Activated naive CD8-positive, alpha-beta T cell treated with anti-CD3 and anti-CD28 coated beads, Interleukin-2, amount 50 U/mL, for 24 hours (primary cell): Measurements from ENCODE around the gene PIMREG.

Experiments used
- ATAC-seq: fragments of 150-1000 bp; cut with Tn5 transposase; one replicate; pipeline ENCODE4 v1.10.0; 2021
- DNase-seq: peaks from one replicate; pipeline ENCODE4 v3.0.0; 2021
- H3K27ac Mint-ChIP-seq: one replicate; pipeline ENCODE4 v1.8.0; 2021; ENCODE audit warnings: mild to moderate bottlenecking, mixed read lengths
- H3K27me3 Mint-ChIP-seq: one replicate; pipeline ENCODE4 v1.8.0; 2021; ENCODE audit warnings: mixed read lengths
- H3K36me3 Mint-ChIP-seq: one replicate; pipeline ENCODE4 v1.8.0; 2021; ENCODE audit warnings: low read depth, mixed read lengths
- H3K4me1 Mint-ChIP-seq: one replicate; pipeline ENCODE4 v1.8.0; 2021; ENCODE audit warnings: mixed read lengths
- H3K4me3 Mint-ChIP-seq: one replicate; pipeline ENCODE4 v1.8.0; 2021; ENCODE audit warnings: mild to moderate bottlenecking, moderate library complexity, mixed read lengths
- H3K9me3 Mint-ChIP-seq: one replicate; pipeline ENCODE4 v1.8.0; 2021; ENCODE audit warnings: mixed read lengths

The PIMREG gene, protein sequence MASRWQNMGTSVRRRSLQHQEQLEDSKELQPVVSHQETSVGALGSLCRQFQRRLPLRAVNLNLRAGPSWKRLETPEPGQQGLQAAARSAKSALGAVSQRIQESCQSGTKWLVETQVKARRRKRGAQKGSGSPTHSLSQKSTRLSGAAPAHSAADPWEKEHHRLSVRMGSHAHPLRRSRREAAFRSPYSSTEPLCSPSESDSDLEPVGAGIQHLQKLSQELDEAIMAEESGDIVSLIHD

DNA sequence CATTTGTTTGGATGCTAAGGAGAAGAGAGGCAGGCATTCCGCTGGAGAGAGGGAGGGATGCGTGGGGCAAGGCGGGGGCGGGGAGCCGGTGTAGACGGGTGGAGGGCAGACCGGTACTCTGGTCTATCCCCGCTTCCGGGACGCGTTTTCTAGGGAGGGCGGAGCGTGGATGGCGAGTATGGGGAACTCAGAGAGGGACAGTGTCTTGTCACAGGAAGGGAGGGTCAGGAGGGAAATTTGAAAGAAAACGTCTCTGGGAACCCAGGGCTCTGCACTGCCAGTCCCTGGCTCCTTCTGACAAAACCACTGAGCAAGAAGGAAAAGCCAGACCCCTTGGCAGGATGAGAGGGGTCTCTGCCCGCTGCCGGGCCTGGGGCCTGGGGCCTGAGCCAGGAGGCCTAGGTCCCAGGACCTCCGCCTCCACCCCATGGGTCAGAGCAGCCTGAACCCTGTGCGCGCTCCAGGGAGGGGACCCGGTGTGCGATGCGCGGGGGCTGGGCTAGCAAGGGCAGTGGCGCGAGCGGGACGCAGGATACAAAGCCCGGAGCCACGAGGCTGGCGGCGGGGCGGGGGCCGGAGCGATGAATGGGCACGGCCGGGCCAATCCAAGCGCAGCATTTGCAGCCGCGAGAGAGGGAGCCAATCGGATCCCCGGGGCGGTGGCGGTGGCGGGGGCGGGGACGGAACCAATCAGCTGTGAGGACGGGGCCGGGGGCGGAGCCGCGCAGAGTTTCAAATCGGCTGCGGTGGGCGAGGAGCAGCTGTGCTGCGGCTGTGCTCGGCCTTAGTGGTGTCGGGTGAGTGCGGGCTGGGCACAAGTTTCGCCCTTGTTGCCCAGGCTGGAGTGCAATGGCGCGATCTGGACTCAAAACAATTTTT lies at the start of gene PIMREG:
TSS of gene PIMREG (plus strand) at position 764 of the 879 bp plus-strand sequence. CDS start 656 bp downstream, outside the sequence.
- DNase-seq, result peak; percentile 95
- peak within 1 kb of the TSS; percentile 89 for H3K27ac Mint-ChIP-seq
- H3K4me1 Mint-ChIP-seq, result peaks cover 11% of the 10 kb centered on the region
- no peaks in the 10 kb centered on the region for H3K36me3 Mint-ChIP-seq
- H3K27me3 Mint-ChIP-seq, result peaks cover 10% of the 10 kb centered on the region
- no peaks in the 10 kb centered on the region for H3K9me3 Mint-ChIP-seq
- ATAC-seq, result peak; percentile 93
- peak within 1 kb of the TSS; percentile 83 for H3K4me3 Mint-ChIP-seq

DNA sequence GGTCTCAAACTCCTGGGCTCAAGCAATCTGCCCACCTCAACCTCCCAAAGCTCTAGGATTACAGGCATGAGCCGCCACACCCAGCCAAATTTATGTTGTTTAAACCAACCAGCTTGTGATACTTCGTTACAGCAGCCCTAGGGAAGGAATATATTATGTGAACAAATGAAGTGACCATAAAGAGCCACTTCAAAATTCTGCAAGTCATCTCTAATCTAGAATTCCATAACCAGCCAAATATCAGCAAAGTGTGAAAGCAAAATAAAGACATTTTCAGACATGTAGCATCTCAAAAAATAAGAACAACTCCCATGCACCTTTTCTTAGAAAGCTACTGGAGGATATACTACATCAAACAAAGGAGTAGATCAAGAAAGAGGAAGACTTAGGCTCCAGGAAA lies 45.3 kb upstream of the PIMREG start:
- Mint-ChIP-seq H3K9me3 (peaks cover 4% of the 10 kb centered on the region), H3K27me3 (peaks cover 32% of the 10 kb centered on the region), H3K4me3 (no peak overlapping the region), H3K36me3 (no peaks in the 10 kb centered on the region), H3K27ac (no peak overlapping the region), H3K4me1 (no peaks in the 10 kb centered on the region)
- ATAC-seq (no peak), DNase-seq (no peak)

DNA sequence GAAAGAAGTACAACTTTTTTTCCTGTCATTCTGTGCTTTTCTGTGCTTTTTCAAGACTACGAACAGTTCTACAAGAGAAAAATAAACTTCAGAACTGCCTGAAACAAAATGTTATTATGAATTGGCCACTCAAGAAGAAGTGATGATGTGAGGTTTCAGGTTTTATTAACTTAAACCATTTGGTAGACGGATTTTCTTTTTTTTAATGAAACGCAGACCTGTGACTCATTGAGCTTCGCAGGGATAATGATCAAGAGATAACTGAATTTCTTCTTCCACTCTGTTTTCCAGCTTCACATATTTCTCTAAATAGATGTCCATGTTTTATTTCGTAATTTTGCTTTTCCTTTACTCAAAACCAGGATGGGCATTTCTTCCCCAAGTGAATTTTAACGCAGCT lies 42.0 kb upstream of the PIMREG start:
- Mint-ChIP-seq H3K27ac (no peak overlapping the region), H3K4me3 (no peak overlapping the region), H3K9me3 (peaks cover 4% of the 10 kb centered on the region), H3K4me1 (no peaks in the 10 kb centered on the region), H3K36me3 (no peaks in the 10 kb centered on the region), H3K27me3 (peaks cover 36% of the 10 kb centered on the region)
- DNase-seq (no peak), ATAC-seq (no peak)

DNA sequence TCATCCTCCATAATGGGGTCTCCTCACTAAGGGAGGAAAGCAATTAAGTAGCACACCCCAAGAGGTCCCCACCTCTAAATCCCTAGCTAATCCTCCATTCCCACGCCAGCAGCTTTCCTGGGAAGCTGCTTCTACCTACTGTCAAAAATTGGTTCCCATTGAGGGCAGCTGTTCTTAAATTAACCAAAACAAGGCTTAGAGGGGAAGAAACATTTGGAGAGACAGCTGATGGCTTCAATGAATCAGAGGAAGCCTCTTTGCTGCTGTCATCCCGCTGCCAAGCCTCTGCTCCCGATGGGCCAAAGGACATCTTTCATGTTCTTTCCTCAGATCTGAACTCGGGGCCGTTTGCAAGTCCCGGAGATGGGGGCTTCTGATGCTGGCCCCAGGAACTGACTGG lies 36.0 kb upstream of the PIMREG start:
- Mint-ChIP-seq H3K4me1 (no peaks in the 10 kb centered on the region), H3K4me3 (no peak overlapping the region), H3K36me3 (no peaks in the 10 kb centered on the region), H3K9me3 (no peaks in the 10 kb centered on the region), H3K27ac (no peak overlapping the region), H3K27me3 (peaks cover 32% of the 10 kb centered on the region)
- ATAC-seq (no peak), DNase-seq (no peak)

DNA sequence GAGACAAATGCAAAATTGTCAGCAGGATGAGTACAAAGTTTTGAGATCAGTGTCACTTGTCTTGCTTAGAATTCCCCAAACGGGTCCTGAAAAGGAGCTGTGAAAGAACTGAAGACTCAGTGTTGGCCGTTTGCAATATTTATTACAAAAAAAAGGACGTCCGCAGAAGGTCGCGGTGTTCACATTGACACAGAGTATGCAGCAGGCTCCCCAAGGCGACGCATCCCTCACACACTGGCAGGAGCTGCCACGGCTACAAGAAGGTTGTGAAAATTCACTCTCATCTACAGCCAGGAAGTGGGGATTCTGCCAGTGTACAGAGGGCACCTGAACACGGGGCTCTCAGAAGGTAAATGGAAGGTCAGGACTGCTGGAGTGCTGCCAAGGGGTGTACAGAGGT lies 35.5 kb upstream of the PIMREG start:
- ATAC-seq (no peak), DNase-seq (no peak)
- no peak overlapping the region for H3K27ac Mint-ChIP-seq
- peaks cover 32% of the 10 kb centered on the region for H3K27me3 Mint-ChIP-seq
- no peaks in the 10 kb centered on the region for H3K9me3 Mint-ChIP-seq
- no peaks in the 10 kb centered on the region for H3K4me1 Mint-ChIP-seq
- H3K36me3 Mint-ChIP-seq, result no peaks in the 10 kb centered on the region
- no peak overlapping the region for H3K4me3 Mint-ChIP-seq

DNA sequence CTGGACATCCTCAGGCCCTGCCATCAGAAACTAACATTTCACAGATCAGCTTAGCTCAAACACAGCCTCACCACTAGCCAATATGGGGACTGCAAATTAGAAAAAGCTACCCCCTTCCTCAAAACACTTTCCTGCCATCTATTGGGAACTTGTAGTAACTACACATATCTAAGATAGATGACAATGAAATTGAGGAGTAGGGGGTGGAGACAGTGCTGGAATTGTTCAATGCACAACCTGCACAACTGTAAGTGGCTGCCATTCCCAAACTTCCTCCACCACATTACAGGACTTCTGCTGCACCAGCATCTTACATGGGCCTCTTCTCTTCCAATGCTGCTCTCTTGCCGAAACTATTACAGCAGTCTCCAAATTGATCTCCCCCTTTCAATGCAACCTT lies 31.2 kb upstream of the PIMREG start:
- H3K4me3 Mint-ChIP-seq, result no peak overlapping the region
- DNase-seq (no peak), ATAC-seq (no peak)
- H3K9me3 Mint-ChIP-seq, result no peaks in the 10 kb centered on the region
- no peaks in the 10 kb centered on the region for H3K4me1 Mint-ChIP-seq
- peaks cover 17% of the 10 kb centered on the region for H3K27me3 Mint-ChIP-seq
- no peaks in the 10 kb centered on the region for H3K36me3 Mint-ChIP-seq
- no peak overlapping the region for H3K27ac Mint-ChIP-seq

DNA sequence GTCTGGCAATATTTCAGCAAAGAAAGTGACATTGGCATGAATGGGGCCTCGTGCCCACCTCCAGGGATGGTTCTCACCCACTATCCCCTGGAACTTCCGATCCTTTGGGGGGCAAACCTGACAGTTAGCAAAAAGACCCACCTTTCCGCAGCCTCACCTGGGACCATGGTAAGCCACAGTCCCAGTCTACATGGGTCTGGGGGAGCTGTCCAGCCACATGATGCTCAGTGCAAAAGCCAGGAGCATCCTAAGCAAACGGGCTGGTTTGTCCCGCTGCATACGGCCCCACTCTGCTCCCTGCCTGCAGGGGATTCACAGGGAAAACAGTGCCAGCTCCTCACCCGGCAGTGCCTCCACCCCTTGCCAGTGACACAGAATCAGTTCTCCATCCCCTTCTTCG lies 28.6 kb upstream of the PIMREG start:
- no peak overlapping the region for H3K27ac Mint-ChIP-seq
- peaks cover 18% of the 10 kb centered on the region for H3K27me3 Mint-ChIP-seq
- no peak for DNase-seq
- no peaks in the 10 kb centered on the region for H3K9me3 Mint-ChIP-seq
- H3K4me1 Mint-ChIP-seq, result no peaks in the 10 kb centered on the region
- no peaks in the 10 kb centered on the region for H3K36me3 Mint-ChIP-seq
- ATAC-seq, result no peak
- no peak overlapping the region for H3K4me3 Mint-ChIP-seq

DNA sequence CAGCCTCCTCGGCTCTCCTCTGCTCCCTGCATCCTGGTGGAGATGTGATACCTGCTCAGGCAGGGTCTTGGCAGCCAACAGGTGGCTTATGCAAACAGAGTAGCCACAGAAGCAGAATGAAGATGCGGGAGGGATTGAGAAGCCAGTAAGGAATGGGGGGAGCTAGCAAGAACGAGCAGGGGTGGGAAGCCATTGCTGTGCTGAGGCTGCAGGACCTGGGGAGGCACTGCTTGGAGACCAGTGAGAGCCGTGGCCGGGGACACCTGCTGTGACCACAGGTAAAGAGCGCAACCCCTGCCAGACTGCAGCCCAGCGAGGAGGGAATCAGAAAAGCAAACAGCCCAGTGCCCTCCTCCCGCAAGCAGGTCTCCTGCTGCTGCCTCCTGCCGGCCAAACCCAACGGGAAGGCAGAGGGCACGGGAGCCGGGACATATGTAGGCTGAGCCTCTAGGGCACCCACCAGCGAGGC lies 24.0 kb upstream of the PIMREG start:
- Mint-ChIP-seq H3K4me3 (no peak overlapping the region), H3K36me3 (no peaks in the 10 kb centered on the region), H3K4me1 (peaks cover 2% of the 10 kb centered on the region), H3K27ac (no peak overlapping the region), H3K27me3 (peaks cover 16% of the 10 kb centered on the region), H3K9me3 (no peaks in the 10 kb centered on the region)
- peak; percentile 38 for ATAC-seq
- DNase-seq, result peak; percentile 28

DNA sequence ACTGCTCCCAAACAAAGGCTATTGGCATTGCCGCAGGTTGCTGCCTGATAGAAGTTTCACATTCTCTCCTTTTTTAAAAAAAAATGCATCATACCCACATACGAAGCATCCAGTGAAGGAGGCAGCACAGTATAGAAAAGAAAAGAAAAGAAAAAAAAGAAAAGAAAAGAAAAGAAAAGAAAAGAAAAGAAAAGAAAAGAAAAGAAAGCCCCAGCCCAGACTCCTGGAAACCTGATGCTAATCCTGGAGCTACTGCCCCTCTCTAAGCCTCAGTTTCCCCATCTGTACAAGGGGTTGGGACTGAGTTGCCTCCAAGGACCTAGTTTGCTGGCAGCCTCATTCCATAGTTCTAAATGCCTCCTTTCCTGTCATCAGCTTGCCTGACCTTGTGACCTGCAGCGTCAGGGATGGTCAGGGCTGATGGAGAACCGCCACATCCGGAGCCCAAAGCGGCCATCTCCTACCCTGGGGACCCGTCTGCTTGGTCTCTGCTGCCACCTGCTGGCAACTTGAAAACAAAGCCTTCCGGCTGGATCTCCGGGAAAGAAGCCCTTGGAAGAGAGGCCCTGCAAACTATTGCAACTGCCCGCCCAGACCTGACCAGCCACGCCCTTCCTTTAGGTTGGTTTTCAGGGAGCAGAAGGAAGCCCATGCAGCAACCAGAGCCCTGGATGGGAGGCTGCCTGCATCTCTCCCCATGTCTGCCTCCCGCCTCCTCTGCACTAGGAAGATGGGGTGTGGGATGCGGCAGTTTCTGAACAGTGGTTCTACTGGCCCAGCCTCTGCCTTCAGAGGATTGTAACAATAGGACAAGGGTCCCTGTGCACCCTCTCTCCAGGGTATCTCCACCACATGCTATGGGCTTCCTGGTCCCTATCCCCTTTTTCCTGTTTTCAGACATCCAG lies 22.3 kb upstream of the PIMREG start:
- peak; percentile 67 for ATAC-seq
- peaks cover 19% of the 10 kb centered on the region for H3K27me3 Mint-ChIP-seq
- H3K27ac Mint-ChIP-seq, result no peak overlapping the region
- no peak overlapping the region for H3K4me3 Mint-ChIP-seq
- H3K36me3 Mint-ChIP-seq, result no peaks in the 10 kb centered on the region
- H3K4me1 Mint-ChIP-seq, result peaks cover 3% of the 10 kb centered on the region
- no peaks in the 10 kb centered on the region for H3K9me3 Mint-ChIP-seq
- peak; percentile 82 for DNase-seq

DNA sequence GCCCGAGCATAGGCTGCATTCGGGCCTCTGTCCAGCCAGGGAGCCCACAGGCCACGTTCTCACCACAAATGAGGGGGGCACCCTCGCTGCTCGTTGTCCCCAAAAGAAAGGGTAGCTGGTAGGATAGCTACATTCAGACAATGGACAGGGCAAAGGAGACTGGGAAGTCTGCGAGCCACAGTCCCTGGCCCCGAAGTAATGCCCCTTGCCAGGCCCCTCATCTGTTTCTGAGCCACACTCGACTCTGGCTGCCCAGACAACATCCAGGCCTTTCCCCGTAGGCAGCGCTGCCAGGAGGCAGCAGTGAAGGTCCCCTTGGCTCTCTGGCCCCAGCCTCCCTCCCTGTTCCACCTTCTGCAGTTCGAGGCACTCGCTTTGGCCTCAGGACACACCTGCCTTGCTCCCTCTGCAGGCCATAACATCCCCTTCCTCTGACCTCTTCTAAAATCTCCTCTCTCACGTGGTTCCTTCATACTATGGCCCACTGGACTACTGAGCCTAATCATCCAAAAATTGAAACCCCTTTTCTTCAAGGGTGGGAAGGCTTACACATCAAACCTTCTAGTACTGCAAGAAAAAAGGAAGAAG lies 21.5 kb upstream of the PIMREG start:
- DNase-seq, result no peak
- H3K27me3 Mint-ChIP-seq, result peaks cover 19% of the 10 kb centered on the region
- H3K4me3 Mint-ChIP-seq, result no peak overlapping the region
- no peaks in the 10 kb centered on the region for H3K9me3 Mint-ChIP-seq
- no peak for ATAC-seq
- H3K4me1 Mint-ChIP-seq, result peaks cover 11% of the 10 kb centered on the region
- H3K36me3 Mint-ChIP-seq, result no peaks in the 10 kb centered on the region
- H3K27ac Mint-ChIP-seq, result no peak overlapping the region

DNA sequence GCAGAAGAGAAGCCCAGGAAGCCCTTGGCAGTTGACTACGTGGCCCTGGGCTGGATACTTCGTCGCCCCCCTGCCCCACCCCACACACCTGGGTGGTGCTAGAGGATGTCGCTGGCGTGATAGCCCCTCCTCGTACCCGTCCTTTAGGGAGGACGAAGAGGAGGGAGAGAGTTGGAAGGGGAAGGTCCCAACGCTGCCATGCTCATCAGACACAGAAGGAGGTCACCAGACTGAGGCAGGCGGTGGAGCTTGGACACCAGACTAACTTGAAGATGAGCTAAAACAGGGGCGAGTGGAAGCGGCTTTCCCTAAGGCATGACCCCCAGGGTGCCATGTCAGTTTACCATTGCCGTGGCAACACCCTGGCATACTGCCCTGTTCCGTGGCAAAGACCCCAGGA lies 20.3 kb upstream of the PIMREG start:
- Mint-ChIP-seq H3K9me3 (no peaks in the 10 kb centered on the region), H3K36me3 (no peaks in the 10 kb centered on the region), H3K27me3 (peaks cover 19% of the 10 kb centered on the region), H3K4me1 (peaks cover 20% of the 10 kb centered on the region), H3K27ac (no peak overlapping the region), H3K4me3 (no peak overlapping the region)
- ATAC-seq (no peak), DNase-seq (no peak)

DNA sequence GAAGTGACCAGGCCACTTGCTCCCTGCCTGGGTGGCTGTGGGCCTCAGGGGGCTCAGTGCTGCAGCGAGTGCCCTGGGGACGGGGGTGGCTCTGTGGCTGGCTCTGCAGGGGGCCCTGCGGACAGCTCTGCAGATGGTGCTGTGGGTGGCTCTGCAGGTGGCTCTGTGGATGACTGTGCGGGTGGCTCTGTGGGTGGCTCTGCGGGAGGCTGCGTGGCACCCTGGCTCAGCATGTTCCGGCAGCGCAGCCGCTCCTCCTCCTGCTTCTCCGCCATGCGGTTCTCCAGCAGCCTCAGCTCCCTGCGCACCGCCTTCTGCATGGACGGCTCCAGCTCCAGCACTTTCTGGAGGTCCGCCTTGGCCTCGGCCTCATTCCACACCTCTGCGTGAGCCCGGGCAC lies 18.8 kb upstream of the PIMREG start:
- no peak overlapping the region for H3K4me3 Mint-ChIP-seq
- H3K36me3 Mint-ChIP-seq, result peaks cover 3% of the 10 kb centered on the region
- ATAC-seq (no peak), DNase-seq (no peak)
- peaks cover 20% of the 10 kb centered on the region for H3K4me1 Mint-ChIP-seq
- peaks cover 20% of the 10 kb centered on the region for H3K27me3 Mint-ChIP-seq
- no peak overlapping the region for H3K27ac Mint-ChIP-seq
- H3K9me3 Mint-ChIP-seq, result peaks cover 6% of the 10 kb centered on the region

DNA sequence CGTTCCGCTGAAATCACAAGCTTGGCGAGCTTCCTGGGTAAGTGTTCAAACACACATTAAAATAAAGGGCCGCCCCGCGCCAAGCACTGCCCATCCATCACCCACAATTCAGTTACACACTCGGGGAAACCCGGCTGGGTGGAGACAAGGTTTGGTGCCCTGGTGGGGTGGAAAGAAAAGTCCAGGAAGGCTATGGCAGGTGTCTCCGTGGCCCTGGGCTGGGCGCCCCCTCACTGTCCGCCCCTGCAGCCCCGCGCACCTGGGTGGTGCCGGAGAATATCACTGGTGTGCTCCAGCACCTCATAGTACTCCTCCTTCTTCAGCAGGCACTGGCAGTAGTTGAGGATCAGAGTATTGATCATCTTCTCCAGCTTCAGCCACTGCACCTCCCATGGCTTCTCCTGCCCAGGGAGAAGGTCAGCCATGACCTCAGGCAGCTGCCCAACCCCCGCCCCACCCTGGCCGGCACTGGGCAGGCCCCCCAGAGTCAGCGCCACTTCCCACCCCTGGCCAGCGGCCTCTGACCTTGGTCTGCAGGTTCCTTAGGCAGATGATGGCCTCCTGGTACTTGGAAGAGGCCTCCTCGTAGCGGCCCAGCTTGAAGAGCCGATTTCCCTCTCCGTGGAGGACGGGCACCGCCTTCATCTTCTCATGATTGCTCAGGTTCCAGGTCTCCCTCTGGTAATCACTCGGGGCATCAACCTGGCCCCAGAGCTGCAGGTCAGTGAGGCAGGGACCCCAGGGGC lies 17.7 kb upstream of the PIMREG start:
- no peak for DNase-seq
- Mint-ChIP-seq H3K4me1 (peaks cover 20% of the 10 kb centered on the region), H3K27me3 (peaks cover 22% of the 10 kb centered on the region), H3K4me3 (no peak overlapping the region), H3K36me3 (peaks cover 5% of the 10 kb centered on the region), H3K27ac (no peak overlapping the region), H3K9me3 (peaks cover 16% of the 10 kb centered on the region)
- ATAC-seq, result no peak
